Measurements from ENCODE around the gene ANGPT4.

ANGPT4 gene

GRCh38 chr20:826695-827323 is 89.3 kb downstream of the ANGPT4 start:
- DNase-seq: no peak
- peaks cover 8% of the 10 kb centered on the region for H3K27me3 Mint-ChIP-seq (ENCODE audit: low read depth, poor library complexity)
- no peak overlapping the region for H3K4me3 Mint-ChIP-seq
- TF ChIP-seq CTCF (IDR thresholded peaks at IDR 0.05): no peak
- peaks cover 29% of the 10 kb centered on the region for H3K4me1 Mint-ChIP-seq
- H3K27ac Mint-ChIP-seq: no peak overlapping the region
- H3K36me3 Mint-ChIP-seq (ENCODE audit: low read depth): no peaks in the 10 kb centered on the region
- peaks cover 4% of the 10 kb centered on the region for H3K9me3 Mint-ChIP-seq

GRCh38 chr20:825710-826421 is 90.3 kb downstream of the ANGPT4 start:
- Mint-ChIP-seq H3K9me3 (peaks cover 4% of the 10 kb centered on the region), H3K27me3 (ENCODE audit: low read depth, poor library complexity) (peaks cover 8% of the 10 kb centered on the region), H3K27ac (no peak overlapping the region), H3K4me3 (no peak overlapping the region), H3K4me1 (peaks cover 39% of the 10 kb centered on the region), H3K36me3 (ENCODE audit: low read depth) (no peaks in the 10 kb centered on the region)
- no peak for TF ChIP-seq CTCF (IDR thresholded peaks at IDR 0.05)
- no peak for DNase-seq

- H3K4me3 Mint-ChIP-seq: no peak overlapping the region
- no peak overlapping the region for H3K27ac Mint-ChIP-seq
- H3K9me3 Mint-ChIP-seq: peaks cover 4% of the 10 kb centered on the region
- TF ChIP-seq CTCF (IDR thresholded peaks at IDR 0.05): no peak
- DNase-seq: no peak
- no peaks in the 10 kb centered on the region for H3K36me3 Mint-ChIP-seq (ENCODE audit: low read depth)
- H3K27me3 Mint-ChIP-seq (ENCODE audit: low read depth, poor library complexity): peaks cover 8% of the 10 kb centered on the region
- peaks cover 45% of the 10 kb centered on the region for H3K4me1 Mint-ChIP-seq
Observed at GRCh38 chr20:824916-825315, 91.2 kb downstream of the ANGPT4 start.

- no peak for DNase-seq
- Mint-ChIP-seq H3K4me1 (peaks cover 45% of the 10 kb centered on the region), H3K27ac (no peak overlapping the region), H3K4me3 (no peak overlapping the region), H3K36me3 (ENCODE audit: low read depth) (no peaks in the 10 kb centered on the region), H3K9me3 (peaks cover 8% of the 10 kb centered on the region), H3K27me3 (ENCODE audit: low read depth, poor library complexity) (peaks cover 8% of the 10 kb centered on the region)
- no peak for TF ChIP-seq CTCF (IDR thresholded peaks at IDR 0.05)
Observed at GRCh38 chr20:824490-824889, 91.6 kb downstream of the ANGPT4 start.

GRCh38 chr20:823574-823902 is 92.6 kb downstream of the ANGPT4 start:
- H3K4me3 Mint-ChIP-seq: peak overlapping the region; percentile 28
- peak overlapping the region; percentile 47 for H3K27ac Mint-ChIP-seq
- H3K27me3 Mint-ChIP-seq (ENCODE audit: low read depth, poor library complexity): peaks cover 8% of the 10 kb centered on the region
- TF ChIP-seq CTCF (IDR thresholded peaks at IDR 0.05): no peak
- peaks cover 8% of the 10 kb centered on the region for H3K9me3 Mint-ChIP-seq
- no peaks in the 10 kb centered on the region for H3K36me3 Mint-ChIP-seq (ENCODE audit: low read depth)
- no peak for DNase-seq
- H3K4me1 Mint-ChIP-seq: peaks cover 37% of the 10 kb centered on the region
